ENCODE results near the gene FBXW12. TPM values are rescaled to one million over a fixed set of nuclear protein-coding genes. Genes with fewer than 3 reads are reported as not detected.
"Not testable (repeated sequence)": the region's sequence is repeated elsewhere in the genome, so short reads cannot be mapped to it uniquely, and the experiment has no call there.

Gene FBXW12
- not detected in 2 replicates for total RNA-seq (2014; rRNA removed; shearing (Covaris generic); ENCODE audit: low replicate concordance)

- no peak within 1 kb of the TSS for H3K4me3 ChIP-seq (ENCODE audit: low read length)
- no peaks in the 10 kb centered on the region for H3K79me2 ChIP-seq (ENCODE audit: low read length)
- no peak within 1 kb of the TSS for H3K4me2 ChIP-seq (ENCODE audit: low read depth, low read length, poor library complexity, severe bottlenecking)
- H3K9me3 ChIP-seq (ENCODE audit: low read length), result no peaks in the 10 kb centered on the region
- no peaks in the 10 kb centered on the region for H3K36me3 ChIP-seq (ENCODE audit: insufficient read depth, low read length)
- H3K4me1 ChIP-seq (ENCODE audit: low read length), result peaks cover 9% of the 10 kb centered on the region
- no peak within 1 kb of the TSS for H3K9ac ChIP-seq (ENCODE audit: low read length)
- DNase-seq, result no peak
- no peak within 1 kb of the TSS for H2AFZ ChIP-seq (ENCODE audit: low read length)
- no peaks in the 10 kb centered on the region for H3K27me3 ChIP-seq (ENCODE audit: low read length)
- H3K9me2 ChIP-seq (replicated peaks; ENCODE audit: insufficient read depth, low read length), result no peaks in the 10 kb centered on the region
- no peaks in the 10 kb centered on the region for H4K20me1 ChIP-seq (ENCODE audit: insufficient read depth, low read depth, low read length)
- H3K27ac ChIP-seq (ENCODE audit: low read length), result no peak within 1 kb of the TSS
Observed at GRCh38 chr3:48371651-48372376, at the start of gene FBXW12. TSS of gene FBXW12 (plus strand) at chr3:48372219. CDS start at chr3:48372768, 549 bp downstream.

DNA sequence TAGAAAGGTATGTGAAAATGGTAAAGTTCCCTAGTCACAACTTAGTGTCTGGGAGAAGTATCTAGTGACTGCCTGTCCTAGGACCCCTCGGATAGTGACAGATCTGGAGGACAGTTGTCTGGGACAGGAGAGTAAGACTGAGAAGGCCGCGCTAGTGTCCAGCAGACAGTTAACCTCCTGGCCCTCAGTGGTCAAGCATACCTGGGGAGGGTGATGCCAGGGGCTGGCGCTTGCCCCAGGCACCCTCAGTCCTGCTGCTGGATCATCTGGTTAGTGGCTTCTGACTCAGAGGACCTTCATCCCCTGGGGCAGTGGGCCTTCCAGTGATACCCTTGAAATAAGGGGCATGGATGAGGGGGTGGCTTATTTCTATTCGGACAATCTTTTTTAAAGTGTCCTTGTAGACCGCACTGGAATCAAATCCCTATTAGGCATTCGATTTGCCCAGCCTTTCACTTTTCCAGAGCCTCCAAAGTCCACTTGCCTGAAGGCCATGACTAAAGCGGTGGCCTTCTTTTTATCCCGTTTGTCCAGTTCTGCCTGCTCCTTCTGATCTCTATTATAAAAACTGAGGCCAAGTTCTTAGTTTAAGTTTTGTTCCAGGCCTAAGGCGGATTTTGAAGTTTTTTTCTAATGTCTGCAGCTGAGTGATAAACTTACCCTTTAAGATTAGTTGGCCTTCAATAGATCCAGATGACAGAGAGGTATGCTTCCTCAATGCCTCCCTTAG lies 40.1 kb upstream of the FBXW12 start:
- not testable (repeated sequence) for H3K4me1 ChIP-seq (ENCODE audit: low read length); H3K27ac ChIP-seq (ENCODE audit: low read length); H4K20me1 ChIP-seq (ENCODE audit: insufficient read depth, low read depth, low read length); H3K79me2 ChIP-seq (ENCODE audit: low read length); H3K4me3 ChIP-seq (ENCODE audit: low read length); H3K9me2 ChIP-seq (replicated peaks; ENCODE audit: insufficient read depth, low read length); DNase-seq; H3K9ac ChIP-seq (ENCODE audit: low read length); H2AFZ ChIP-seq (ENCODE audit: low read length); H3K36me3 ChIP-seq (ENCODE audit: insufficient read depth, low read length); H3K9me3 ChIP-seq (ENCODE audit: low read length); H3K4me2 ChIP-seq (ENCODE audit: low read depth, low read length, poor library complexity, severe bottlenecking); H3K27me3 ChIP-seq (ENCODE audit: low read length)

- H3K4me3 ChIP-seq (ENCODE audit: low read length); H3K27me3 ChIP-seq (ENCODE audit: low read length); H3K4me2 ChIP-seq (ENCODE audit: low read depth, low read length, poor library complexity, severe bottlenecking); DNase-seq; H3K4me1 ChIP-seq (ENCODE audit: low read length); H4K20me1 ChIP-seq (ENCODE audit: insufficient read depth, low read depth, low read length); H3K36me3 ChIP-seq (ENCODE audit: insufficient read depth, low read length); H2AFZ ChIP-seq (ENCODE audit: low read length); H3K79me2 ChIP-seq (ENCODE audit: low read length); H3K9me2 ChIP-seq (replicated peaks; ENCODE audit: insufficient read depth, low read length); H3K9me3 ChIP-seq (ENCODE audit: low read length); H3K9ac ChIP-seq (ENCODE audit: low read length); H3K27ac ChIP-seq (ENCODE audit: low read length): not testable (repeated sequence)
Observed at GRCh38 chr3:48333346-48334245, 38.4 kb upstream of the FBXW12 start, which contains the start of gene SPINK8. TSS of gene SPINK8 (minus strand) at chr3:48333661. CDS start at chr3:48328341, 5,320 bp downstream.

- DNase-seq, result no peak
- H3K27ac ChIP-seq (ENCODE audit: low read length), result no peak overlapping the region
- no peaks in the 10 kb centered on the region for H4K20me1 ChIP-seq (ENCODE audit: insufficient read depth, low read depth, low read length)
- H3K4me1 ChIP-seq (ENCODE audit: low read length), result no peaks in the 10 kb centered on the region
- no peaks in the 10 kb centered on the region for H3K9me2 ChIP-seq (replicated peaks; ENCODE audit: insufficient read depth, low read length)
- no peaks in the 10 kb centered on the region for H3K9me3 ChIP-seq (ENCODE audit: low read length)
- no peak overlapping the region for H3K4me3 ChIP-seq (ENCODE audit: low read length)
- no peak overlapping the region for H2AFZ ChIP-seq (ENCODE audit: low read length)
- H3K9ac ChIP-seq (ENCODE audit: low read length), result no peak overlapping the region
- H3K4me2 ChIP-seq (ENCODE audit: low read depth, low read length, poor library complexity, severe bottlenecking), result no peak overlapping the region
- H3K27me3 ChIP-seq (ENCODE audit: low read length), result no peaks in the 10 kb centered on the region
- H3K36me3 ChIP-seq (ENCODE audit: insufficient read depth, low read length), result no peaks in the 10 kb centered on the region
- no peaks in the 10 kb centered on the region for H3K79me2 ChIP-seq (ENCODE audit: low read length)
Observed at GRCh38 chr3:48334605-48335004, 37.4 kb upstream of the FBXW12 start.

DNA sequence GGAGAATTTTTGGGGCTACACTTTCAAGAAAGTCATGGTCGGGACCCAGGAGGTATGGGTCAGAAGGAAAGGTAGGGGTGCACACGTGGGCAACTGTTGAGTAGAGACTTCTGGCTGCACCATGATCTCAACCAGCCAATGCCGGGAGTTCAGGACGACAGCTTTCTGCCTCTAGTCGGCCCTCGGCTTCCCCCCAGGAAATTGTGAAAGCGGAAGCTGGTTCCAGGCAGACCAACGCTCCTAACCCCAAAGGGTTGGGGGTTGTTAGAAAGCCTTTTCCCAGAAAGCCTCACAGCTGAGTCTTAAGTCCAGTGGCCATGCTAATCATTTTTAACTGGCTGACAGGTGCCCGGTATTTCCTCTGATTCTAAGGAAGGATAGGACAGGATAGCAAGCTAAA lies 36.7 kb upstream of the FBXW12 start:
- H3K4me1 ChIP-seq (ENCODE audit: low read length); H4K20me1 ChIP-seq (ENCODE audit: insufficient read depth, low read depth, low read length); H3K9me2 ChIP-seq (replicated peaks; ENCODE audit: insufficient read depth, low read length); H3K79me2 ChIP-seq (ENCODE audit: low read length); H3K9me3 ChIP-seq (ENCODE audit: low read length); H3K36me3 ChIP-seq (ENCODE audit: insufficient read depth, low read length); H3K27me3 ChIP-seq (ENCODE audit: low read length); H3K4me2 ChIP-seq (ENCODE audit: low read depth, low read length, poor library complexity, severe bottlenecking); H3K9ac ChIP-seq (ENCODE audit: low read length); H2AFZ ChIP-seq (ENCODE audit: low read length); DNase-seq; H3K4me3 ChIP-seq (ENCODE audit: low read length); H3K27ac ChIP-seq (ENCODE audit: low read length): not testable (repeated sequence)

- not testable (repeated sequence) for H3K36me3 ChIP-seq (ENCODE audit: insufficient read depth, low read length); H3K4me1 ChIP-seq (ENCODE audit: low read length); H3K4me3 ChIP-seq (ENCODE audit: low read length); H3K79me2 ChIP-seq (ENCODE audit: low read length); H3K9ac ChIP-seq (ENCODE audit: low read length); DNase-seq; H3K27me3 ChIP-seq (ENCODE audit: low read length); H3K27ac ChIP-seq (ENCODE audit: low read length); H3K9me3 ChIP-seq (ENCODE audit: low read length); H4K20me1 ChIP-seq (ENCODE audit: insufficient read depth, low read depth, low read length); H3K4me2 ChIP-seq (ENCODE audit: low read depth, low read length, poor library complexity, severe bottlenecking); H2AFZ ChIP-seq (ENCODE audit: low read length); H3K9me2 ChIP-seq (replicated peaks; ENCODE audit: insufficient read depth, low read length)
Observed at GRCh38 chr3:48337536-48337935, 34.5 kb upstream of the FBXW12 start.

- Histone ChIP-seq H2AFZ (ENCODE audit: low read length) (no peak overlapping the region), H3K9me3 (ENCODE audit: low read length) (no peaks in the 10 kb centered on the region), H3K4me1 (ENCODE audit: low read length) (no peaks in the 10 kb centered on the region), H4K20me1 (ENCODE audit: insufficient read depth, low read depth, low read length) (no peaks in the 10 kb centered on the region), H3K27me3 (ENCODE audit: low read length) (no peaks in the 10 kb centered on the region), H3K79me2 (ENCODE audit: low read length) (no peaks in the 10 kb centered on the region), H3K9ac (ENCODE audit: low read length) (no peak overlapping the region), H3K27ac (ENCODE audit: low read length) (no peak overlapping the region), H3K36me3 (ENCODE audit: insufficient read depth, low read length) (no peaks in the 10 kb centered on the region), H3K4me3 (ENCODE audit: low read length) (no peak overlapping the region), H3K4me2 (ENCODE audit: low read depth, low read length, poor library complexity, severe bottlenecking) (no peak overlapping the region), H3K9me2 (replicated peaks; ENCODE audit: insufficient read depth, low read length) (no peaks in the 10 kb centered on the region)
- no peak for DNase-seq
Observed at GRCh38 chr3:48338635-48339034, 33.4 kb upstream of the FBXW12 start.

- no peak overlapping the region for H2AFZ ChIP-seq (ENCODE audit: low read length)
- no peaks in the 10 kb centered on the region for H3K9me2 ChIP-seq (replicated peaks; ENCODE audit: insufficient read depth, low read length)
- no peaks in the 10 kb centered on the region for H3K36me3 ChIP-seq (ENCODE audit: insufficient read depth, low read length)
- no peaks in the 10 kb centered on the region for H3K79me2 ChIP-seq (ENCODE audit: low read length)
- no peak for DNase-seq
- H3K9ac ChIP-seq (ENCODE audit: low read length), result no peak overlapping the region
- no peaks in the 10 kb centered on the region for H3K4me1 ChIP-seq (ENCODE audit: low read length)
- H3K4me2 ChIP-seq (ENCODE audit: low read depth, low read length, poor library complexity, severe bottlenecking), result no peak overlapping the region
- no peaks in the 10 kb centered on the region for H3K9me3 ChIP-seq (ENCODE audit: low read length)
- H3K4me3 ChIP-seq (ENCODE audit: low read length), result no peak overlapping the region
- H4K20me1 ChIP-seq (ENCODE audit: insufficient read depth, low read depth, low read length), result no peaks in the 10 kb centered on the region
- no peaks in the 10 kb centered on the region for H3K27me3 ChIP-seq (ENCODE audit: low read length)
- H3K27ac ChIP-seq (ENCODE audit: low read length), result no peak overlapping the region
Observed at GRCh38 chr3:48343432-48343831, 28.6 kb upstream of the FBXW12 start.
